D341Med (cell line): ENCODE measurements around the gene SNTB2.
"Not testable (repeated sequence)": the region's sequence is repeated elsewhere in the genome, so short reads cannot be mapped to it uniquely, and the experiment has no call there.

Source experiments
- DNase-seq: peaks from one replicate; pipeline ENCODE4 v3.0.0; 2012; ENCODE audit warnings: low spot score

SNTB2 gene

GRCh38 chr16:69186642-69187445 lies at the start of gene SNTB2:
TSS of gene SNTB2 (plus strand) at chr16:69187164. CDS start at chr16:69187167, 3 bp downstream.
- peak; percentile 96 for DNase-seq

GRCh38 chr16:69138608-69139007 lies 48.4 kb upstream of the SNTB2 start:
- no peak for DNase-seq

- not testable (repeated sequence) for DNase-seq
These were observed 47.5 kb upstream of the SNTB2 start for GRCh38 chr16:69139464-69139863.

GRCh38 chr16:69141014-69141413 lies 46.0 kb upstream of the SNTB2 start:
- no peak for DNase-seq

- DNase-seq: no peak
These were observed 45.0 kb upstream of the SNTB2 start for GRCh38 chr16:69141936-69142335.

GRCh38 chr16:69143116-69143515 lies 43.8 kb upstream of the SNTB2 start:
- peak; percentile 55 for DNase-seq

DNA sequence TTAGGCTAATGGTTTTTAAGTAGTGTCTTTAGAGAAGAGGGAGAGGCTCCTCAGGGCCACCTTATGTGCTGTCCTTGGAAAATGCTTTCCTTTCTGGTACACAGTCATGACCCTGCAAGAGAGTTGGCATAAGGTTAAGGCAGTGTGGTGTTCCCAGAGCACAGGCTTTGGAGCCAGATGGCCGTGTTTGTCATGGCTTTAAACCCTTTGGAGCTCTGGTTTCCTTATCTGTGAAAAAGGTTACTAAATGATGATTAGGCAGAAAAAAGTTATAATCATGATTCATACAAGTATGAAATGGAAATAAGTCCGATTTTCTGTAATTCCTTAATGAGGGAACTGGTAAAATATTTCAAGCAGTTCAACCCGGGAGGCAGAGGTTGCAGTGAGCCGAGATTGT lies 41.3 kb upstream of the SNTB2 start:
- DNase-seq: no peak

DNA sequence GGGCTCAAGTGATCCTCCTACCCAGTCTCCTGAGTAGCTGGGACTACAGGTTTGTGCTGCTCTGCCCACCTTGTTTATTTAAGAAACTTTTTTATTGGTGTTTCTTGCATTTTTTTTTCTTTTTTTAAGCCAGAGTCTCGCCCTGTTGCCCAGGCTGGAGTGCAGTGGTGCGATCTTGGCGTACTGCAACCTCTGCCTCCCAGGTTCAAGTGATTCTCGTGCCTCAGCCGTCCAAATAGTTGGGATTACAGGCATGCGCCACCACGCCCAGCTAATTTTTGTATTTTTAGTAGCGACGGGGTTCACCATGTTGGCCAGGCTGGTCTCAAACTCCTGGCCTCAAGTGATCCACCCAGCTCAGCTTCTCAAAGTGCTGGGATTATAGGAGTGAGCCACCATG lies 37.3 kb upstream of the SNTB2 start:
- DNase-seq: not testable (repeated sequence)

DNA sequence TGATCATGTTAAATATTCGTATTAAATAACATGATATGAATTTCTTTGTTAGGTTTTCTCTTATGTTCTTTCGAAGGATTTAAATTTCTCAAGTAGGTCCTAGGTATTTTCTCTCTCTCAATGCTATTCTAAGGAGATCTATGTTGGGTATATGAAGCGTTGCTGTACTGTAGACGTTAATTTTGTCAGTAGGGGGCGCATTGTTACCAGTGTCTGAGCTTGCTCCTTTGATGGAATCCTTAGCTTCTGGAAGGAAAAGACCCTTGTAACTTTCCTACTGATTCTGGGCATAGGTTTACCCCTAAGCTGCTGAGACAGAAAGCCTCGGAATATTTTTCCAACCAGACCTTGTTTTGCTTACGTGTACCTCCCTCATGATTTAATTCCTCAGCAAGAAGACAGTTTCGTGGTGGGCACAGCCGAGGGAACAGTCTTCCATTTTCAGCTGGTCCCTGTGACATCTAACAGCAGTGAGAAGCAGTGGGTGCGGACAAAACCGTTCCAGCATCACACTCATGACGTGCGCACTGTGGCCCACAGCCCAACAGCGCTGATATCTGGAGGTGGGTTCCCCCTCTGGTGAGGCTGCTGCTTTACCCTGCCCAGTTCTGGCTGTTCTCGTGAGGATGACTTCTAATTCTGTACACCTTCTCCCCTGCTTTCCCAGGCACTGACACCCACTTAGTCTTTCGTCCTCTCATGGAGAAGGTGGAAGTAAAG lies 36.7 kb upstream of the SNTB2 start:
- peak; percentile 56 for DNase-seq

GRCh38 chr16:69157196-69157595 lies 29.8 kb upstream of the SNTB2 start:
- no peak for DNase-seq

GRCh38 chr16:69160192-69160591 lies 26.8 kb upstream of the SNTB2 start:
- no peak for DNase-seq

DNA sequence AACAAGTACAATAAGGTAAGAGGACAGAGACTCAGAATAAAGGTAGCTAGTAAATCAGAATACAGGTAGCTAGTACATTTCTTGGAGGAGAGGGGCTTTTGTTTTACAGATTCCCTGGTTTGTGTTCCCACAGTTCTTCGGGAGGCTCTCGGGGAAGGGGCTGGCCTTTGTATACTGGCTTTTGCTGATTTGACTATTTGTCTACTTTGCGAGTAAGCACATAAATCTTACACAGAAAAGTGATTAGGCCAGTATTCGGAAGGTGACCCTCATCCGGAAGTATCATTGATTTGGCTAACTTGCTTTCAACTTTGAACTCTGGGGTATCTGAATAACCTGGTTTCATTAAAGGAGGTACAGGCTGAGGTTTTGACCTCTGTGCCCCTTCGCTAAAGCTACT lies 21.4 kb upstream of the SNTB2 start:
- DNase-seq: no peak

DNA sequence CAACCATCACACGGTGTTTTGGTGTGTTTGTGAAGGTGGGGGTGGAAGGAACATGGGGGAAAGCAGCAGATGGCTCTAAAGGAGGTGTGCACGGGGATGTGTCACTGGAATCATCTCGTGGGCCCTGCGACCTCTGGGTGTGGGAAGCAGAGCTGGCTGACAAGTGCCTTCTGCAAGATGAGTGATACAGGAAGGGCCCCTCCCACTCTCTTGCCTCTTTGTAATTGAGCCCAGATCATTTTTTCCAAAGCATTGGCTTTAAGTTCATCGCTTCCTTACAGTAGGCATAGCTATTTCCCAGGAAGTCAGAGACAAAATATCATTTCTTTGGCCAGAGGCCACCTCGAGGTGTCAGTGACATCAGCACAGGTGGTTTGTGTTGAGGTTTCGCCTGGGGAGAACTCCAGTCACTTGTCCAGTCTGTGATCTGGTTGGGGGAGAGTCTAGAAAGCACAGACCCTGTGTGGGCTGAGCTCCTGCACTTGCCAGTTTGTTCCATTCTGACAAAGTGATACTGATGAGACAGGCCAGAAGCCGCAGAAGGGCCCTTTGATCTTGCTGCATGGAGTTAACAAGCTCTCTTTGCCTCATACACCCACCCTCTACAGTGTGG lies 20.6 kb upstream of the SNTB2 start:
- no peak for DNase-seq

DNA sequence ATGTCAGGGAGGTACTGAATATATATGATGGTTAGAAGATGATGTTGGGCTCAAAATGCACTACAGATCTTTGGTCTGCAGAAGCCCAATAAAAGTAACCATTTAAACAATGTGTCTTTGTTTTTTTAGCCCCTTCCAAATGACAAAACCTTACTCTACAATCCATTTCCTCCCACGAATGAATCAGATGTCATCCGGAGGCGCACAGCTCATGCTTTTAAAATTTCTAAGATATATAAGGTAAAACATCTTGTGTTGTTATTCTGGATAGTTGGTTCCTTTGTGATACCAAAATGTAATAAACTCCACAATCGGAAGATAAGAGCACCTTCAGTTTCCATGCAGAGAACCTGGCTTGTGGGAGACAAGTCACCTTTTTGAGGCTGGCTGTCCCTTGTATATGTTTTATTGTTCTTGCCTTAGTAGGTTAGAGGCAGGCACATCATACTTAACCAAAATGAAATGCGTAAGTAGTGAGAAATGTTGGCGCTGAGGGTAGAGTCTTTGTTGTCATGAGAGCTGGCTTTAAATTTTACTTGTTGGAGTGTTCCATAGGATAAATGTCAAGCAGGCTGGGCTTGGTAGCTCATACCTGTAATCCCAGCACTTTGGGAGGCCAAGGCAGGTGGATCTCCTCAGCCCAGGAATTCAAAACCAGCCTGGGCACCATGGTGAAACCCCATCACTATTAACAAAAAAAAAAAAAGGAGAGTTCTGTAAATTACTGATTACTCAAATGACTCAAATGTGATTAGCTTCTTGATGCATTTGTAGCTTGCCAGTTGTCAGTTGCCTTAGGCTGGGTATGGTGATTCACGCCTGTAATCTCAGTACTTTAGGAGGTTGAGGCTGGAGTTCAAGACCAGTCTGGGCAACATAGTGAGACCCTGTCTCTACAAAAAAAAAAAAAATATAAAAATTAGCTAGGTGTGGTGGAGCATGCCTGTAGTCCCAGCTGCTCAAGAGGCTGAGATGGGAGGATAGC lies 19.7 kb upstream of the SNTB2 start:
- DNase-seq: no peak

DNA sequence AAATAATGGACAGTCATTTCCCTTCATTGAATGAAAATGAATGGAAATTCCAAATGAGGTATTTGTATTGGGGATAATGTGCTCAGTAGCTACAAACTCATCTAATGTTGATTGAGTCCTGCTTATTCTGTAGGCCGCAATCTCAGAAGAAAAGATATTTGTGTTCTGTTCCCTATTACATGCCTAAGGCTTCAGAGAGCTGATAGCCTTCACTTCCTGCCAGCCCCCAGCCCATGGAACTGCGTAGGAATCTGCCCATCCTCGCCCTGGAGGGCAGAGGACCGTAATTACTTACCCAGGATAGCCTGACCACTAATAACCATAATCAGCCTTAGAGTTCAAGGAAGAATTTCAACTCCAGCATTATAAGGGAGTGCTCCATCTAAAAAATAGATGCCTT lies 17.9 kb upstream of the SNTB2 start:
- no peak for DNase-seq

GRCh38 chr16:69169607-69170352 lies 17.2 kb upstream of the SNTB2 start:
- no peak for DNase-seq

GRCh38 chr16:69171325-69172084 lies 15.5 kb upstream of the SNTB2 start:
- no peak for DNase-seq

GRCh38 chr16:69176033-69176800 lies 10.7 kb upstream of the SNTB2 start:
- no peak for DNase-seq

DNA sequence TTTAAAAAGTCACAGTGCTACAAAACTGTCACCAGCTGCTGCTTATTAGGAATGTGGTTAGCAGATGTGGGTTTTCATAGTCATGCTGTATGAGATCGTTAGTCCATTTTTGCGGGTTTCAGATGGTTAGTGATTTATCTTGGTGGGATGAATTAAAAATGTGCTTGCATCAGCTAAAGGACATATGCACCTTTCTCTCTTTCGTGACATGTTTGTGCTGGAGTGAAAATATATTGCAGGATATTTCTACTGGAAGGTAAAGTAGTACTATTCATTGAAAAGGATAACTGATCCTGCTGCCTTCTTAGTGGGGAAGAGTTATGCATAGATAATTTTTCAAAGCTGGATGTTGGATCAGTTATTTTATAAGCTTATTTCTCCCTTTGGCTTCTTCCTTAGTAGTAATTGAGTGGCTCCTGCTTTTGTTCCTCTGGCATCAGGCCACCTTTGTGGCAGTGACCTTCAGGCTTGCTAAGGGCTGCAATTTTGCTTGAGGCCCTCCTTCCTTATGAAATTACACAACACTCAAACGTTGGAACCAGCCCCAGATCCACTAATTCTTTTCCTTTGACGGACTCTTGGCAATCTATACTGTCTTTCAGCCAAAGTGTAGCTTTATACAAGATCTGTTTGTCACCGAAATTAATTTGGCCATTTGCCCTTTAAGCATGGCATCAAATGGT lies 7.5 kb upstream of the SNTB2 start:
- DNase-seq: no peak
